Fibroblast of the conjunctiva (primary cell): ENCODE measurements around the gene SIRT2.
"Not testable (repeated sequence)": the region's sequence is repeated elsewhere in the genome, so short reads cannot be mapped to it uniquely, and the experiment has no call there.

Source experiments
- DNase-seq: peaks from one replicate; pipeline ENCODE4 v3.0.0-alpha.2; 2010; ENCODE audit warnings: low read depth

The SIRT2 gene

DNA sequence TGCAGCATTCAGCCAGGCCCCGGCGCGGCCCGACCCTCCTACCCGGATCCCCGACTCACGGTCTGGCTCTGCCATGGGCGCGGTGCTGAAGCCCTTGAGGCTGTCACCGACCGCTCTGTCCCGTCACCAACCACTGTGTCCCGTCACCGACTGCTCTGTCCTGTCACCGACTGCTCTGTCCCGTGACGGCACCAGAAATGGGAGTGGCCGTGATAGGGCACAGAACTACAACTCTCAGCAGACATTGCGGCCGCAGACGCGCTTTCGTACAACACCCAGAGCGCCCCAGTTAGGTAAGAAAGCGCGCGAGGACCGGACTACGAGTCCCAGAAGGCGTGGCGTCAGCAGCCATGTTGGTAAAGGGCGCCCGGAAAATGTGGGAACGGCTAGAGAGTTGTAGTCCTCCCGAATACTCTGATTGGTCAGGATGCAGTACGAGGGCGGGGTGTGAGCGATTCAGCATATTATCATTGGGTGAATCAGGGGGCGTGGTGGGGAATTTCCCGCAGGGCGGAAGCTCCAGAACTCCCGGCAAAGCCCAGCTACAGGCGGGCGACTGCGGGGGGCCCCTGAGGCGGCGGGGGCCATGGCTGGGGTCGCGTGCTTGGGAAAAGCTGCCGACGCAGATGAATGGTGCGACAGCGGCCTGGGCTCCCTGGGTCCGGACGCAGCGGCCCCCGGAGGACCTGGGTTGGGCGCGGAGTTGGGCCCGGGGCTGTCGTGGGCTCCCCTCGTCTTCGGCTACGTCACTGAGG, at the start of gene SIRT2, which contains the start of gene NFKBIB:
SIRT2 (minus strand) TSS at position 172 of the 755 bp plus-strand sequence; CDS start at position 75, 97 bp downstream.
NFKBIB (plus strand) TSS at position 523 of the 755 bp plus-strand sequence; CDS start at position 587, 64 bp downstream.
- DNase-seq, result peak; percentile 99

DNA sequence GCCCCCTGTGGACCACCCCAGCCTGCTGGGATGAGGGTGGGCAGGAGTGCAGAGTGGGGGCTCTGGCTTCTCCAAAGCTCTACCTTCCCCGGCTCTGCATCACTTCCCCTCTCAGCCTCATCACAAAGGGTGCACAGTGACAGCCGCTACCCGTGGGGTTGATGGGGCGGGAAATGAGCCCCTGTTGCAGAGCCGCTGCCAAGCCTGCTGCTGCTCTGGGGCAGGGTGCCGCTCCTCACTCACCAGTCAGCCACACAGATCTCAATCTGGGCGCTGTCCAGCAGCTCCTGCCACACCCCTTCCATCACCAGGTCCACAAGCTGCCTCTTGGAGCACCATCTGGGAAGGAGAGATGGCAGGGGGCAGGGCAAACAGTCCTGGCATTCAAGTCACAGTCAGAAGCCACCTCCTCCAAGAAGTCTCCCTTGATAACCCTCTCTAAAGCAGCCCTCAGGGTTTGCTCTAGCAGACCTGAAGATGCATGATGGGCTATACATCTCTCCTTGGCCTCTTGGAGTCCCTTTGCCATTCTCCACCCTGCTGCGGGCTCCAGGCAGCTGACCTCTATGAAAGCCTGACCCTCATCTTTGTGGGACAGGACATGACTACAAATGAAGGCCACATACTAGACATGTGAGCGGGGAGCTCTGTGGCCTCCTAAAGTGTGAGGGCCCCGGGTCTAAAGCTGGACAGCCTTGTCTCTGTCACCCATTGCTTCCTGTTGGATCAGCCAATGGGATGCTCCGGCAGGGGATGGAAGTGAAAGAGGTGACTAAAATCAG, 47.0 kb upstream of the SIRT2 start:
- no peak for DNase-seq

DNA sequence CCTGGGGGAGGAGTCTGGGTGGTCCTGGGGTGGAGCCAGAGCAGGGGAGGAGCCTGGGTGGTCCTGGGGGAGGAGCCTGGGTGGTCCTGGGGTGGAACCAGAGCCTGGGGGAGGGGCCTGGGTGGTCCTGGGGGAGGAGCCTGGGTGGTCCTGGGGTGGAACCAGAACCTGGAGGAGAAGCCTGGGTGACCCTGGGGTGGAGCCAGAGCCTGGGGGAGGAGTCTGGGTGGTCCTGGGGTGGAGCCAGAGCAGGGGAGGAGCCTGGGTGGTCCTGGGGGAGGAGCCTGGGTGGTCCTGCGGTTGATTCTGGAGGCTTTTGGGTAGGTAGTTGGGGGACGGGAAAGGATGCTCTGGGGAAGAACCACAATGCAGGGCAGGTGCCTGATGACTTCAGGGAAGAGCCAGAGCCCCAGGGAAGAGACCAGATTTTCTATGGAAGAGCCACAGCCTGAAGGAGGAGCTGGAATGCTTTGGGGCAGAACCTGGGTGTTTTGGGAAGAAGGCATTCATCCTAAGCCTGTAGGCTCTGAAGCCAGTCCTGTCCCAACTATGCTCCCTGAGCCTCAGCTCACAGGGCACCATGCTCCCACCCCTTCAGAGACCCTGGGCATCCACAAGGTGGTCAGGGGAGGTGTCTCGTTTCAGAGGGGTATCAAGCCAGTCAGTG, 46.3 kb upstream of the SIRT2 start:
- no peak for DNase-seq

DNA sequence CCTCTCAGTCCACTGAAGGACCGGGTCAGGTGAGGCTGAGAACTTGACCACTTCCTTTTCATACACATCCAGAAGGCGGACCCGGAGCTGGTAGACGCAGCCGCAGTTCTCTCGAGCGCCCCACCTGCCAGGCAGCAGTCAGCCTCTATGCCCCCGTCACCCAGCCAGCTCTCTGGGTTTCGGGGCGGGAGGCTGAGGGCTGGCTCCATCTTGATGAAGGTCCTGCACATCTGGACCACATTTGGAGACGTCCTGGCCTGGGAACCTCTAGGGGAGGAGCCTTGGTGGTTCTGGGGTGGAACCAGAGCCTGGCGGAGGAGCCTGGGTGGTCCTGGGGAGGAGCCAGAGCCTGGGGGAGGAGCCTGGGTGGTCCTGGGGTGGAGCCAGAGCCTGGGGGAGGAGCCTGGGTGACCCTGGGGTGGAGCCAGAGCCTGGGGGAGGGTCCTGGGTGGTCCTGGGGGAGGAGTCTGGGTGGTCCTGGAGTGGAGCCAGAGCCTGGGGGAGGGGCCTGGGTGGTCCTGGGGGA, 45.6 kb upstream of the SIRT2 start:
- DNase-seq, result no peak

DNA sequence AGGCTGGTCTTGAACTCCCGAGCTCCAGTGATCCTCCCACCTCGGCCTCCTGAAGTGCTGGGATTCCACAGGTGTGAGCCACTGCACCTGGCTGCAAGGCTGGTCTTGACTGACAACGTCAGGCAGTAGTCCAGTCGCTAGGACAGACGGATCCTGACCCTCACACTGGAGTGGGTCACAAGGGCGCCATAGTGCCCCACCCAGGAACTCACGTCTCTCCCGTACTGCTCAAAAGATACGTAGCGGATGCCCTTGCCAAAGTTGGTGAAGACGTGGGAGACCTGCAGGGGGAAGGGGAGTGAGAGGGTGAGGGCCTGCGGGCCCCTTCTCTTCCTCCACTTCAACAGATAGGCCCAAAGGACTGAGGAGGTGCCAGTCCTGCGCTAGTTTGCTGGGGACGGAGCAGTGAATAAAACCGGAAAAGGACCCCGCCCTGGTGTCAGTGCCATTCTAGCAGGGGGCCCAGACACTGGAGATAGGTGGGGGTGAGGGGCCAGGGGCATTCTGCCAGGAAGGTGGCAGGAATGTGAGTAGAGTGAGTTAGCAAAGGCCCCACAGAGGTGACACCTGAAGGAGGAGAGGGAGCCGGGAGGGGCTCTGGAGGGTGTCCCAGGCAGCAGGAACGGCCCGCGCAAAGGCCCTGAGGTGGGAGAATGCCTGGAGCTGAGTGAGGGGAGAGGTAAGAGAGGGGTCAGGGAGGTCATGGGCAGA, 43.2 kb upstream of the SIRT2 start:
- DNase-seq, result no peak

DNA sequence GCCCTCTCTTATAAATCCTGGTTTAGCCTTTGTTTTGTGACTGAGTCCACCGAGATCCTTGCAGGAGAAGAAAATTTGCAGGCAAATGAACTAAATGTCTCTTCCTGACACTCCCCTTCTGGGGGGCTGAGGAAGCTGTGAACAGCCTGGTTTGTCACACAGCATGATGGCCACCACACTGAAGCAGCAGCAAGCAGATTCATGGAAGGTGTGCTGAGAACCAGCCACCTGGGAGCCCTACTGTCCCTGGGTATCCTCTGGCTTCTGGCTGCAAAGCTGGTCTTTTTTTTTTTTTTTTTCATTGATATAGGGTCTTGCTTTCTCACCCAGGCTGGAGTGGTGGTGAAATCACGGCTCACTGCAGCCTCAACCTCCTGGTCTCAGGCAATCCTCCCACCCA, 42.6 kb upstream of the SIRT2 start:
- DNase-seq, result no peak

DNA sequence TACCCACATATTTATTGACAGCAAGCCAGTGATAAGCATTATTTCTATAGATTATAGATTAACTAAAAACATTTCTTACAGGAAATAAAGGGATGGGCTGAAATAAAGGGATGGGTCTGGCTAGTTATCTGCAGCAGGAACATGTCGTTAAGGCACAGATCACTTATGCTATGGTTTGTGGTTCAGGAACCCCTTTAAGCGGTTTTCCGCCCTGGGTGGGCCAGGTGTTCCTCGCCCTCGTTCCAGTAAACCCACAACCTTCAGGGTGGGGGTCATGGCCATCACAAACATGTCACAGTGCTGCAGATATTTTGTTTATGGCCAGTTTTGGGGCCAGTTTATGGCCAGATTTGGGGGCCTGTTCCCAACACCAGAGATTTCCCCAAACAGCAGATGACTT, 42.0 kb upstream of the SIRT2 start:
- not testable (repeated sequence) for DNase-seq

DNA sequence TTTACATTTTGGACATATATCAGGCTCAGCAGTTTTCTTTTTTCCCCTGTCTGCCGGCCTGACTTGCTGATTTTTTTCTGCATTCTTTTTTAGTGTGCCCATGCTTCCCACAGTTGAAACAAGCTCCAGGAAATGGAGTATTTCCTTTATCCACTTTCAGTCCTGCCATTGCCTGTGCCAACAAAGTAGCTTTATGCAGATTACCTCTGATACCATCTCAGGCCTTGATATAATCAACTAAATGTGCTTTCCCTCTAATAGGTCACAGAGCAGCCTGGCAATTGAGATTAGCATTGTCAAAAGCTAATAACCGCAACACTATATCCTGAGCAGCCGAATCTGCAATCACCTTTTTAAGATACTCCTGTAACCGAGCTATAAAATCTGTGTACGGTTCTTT, 40.5 kb upstream of the SIRT2 start:
- no peak for DNase-seq

DNA sequence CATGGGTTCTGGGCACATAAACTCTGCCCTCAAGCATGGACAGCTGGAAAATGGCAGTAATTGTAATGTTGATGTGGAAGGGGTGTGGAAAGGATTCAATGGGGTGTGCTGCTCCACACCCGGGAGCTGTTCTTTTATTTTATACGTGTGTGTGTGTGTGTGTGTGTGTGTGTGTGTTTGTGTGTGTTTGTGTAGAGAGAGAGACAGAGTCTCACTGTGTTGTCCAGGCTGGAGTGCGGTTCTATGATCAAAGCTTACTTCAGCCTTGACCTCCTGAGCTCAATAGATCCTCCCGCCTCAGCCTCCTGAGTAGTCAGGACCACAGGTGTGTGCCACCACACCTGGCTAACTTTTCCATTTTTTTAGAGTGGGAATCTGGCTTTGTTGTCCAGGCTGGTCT, 34.1 kb upstream of the SIRT2 start:
- DNase-seq, result no peak

DNA sequence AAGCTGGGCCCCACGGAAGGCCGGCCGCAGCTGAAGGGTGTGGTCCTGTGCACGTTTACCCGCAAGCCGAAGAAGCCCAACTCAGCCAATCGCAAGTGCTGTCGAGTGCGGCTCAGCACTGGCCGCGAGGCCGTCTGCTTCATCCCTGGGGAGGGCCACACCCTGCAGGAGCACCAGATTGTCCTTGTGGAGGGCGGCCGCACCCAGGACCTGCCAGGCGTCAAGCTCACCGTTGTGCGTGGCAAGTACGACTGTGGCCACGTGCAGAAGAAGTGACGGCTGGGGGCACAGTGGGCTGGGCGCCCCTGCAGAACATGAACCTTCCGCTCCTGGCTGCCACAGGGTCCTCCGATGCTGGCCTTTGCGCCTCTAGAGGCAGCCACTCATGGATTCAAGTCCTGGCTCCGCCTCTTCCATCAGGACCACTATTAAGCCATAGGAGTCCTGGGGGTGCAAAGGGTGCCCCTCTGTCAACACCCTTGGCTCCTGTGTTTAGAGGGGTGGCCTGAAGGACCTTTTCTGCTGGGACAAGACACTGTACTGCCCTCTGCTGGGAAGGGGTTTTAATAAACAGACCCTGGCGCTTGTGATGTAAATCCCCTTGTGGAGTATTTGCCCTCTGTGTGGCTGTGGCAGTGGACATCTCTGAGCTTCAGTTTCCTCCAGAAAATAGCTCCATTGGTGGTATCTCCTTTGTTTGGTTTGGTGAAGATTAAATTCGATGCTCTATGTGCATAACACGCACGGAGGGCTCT, 33.2 kb upstream of the SIRT2 start:
- DNase-seq, result peak; percentile 34

DNA sequence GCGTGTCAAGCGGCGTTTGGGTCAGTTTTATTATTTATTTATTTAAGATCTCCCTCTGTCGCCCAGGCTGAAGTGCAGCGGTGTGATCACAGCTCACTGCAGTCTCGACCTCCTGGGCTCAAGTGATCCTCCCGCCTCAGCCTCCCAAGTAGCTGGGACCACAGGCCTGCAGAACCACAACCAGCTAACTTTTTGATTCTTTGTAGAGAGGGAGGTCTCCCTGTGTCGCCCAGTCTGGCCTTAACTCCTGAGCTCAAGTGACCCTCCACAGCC, 32.0 kb upstream of the SIRT2 start:
- no peak for DNase-seq

DNA sequence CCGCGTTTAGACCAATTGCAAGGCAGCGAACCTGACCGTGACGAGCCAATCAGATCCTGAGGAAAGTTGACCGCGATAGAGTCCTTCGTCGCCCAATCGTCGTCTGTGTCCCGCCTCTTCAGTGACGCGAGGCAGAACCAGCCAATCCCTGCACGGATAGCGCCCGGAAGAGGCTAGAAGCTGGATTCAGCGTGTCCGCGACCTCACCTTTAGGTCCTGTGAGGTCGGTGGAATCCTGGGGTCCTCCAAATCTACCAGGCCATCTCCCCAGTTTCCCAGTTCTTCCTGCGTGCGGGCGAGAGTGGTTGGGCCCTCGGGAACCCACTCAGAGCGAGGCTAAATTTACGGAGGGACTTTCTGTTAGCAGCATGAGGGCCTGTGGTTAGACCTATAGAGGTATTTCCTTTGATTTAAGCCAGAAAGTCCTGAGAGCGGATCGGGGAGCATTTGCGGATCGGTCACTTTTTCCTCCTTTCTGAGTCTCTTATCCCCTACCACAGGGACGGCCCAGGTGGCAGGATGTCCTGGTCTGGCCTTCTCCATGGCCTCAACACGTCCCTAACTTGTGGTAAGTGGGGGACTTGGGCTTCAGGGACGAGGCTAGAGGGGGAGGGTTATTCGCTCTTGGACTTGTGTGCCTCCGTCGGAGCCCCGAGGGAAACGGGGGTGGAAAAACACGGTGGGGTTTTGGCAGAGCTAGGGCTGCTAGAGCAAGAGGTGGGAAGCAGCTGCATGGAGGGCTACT, 31.5 kb upstream of the SIRT2 start, which contains the start of gene MRPS12:
MRPS12 (plus strand) TSS at position 169 of the 745 bp plus-strand sequence; CDS start at position 520, 351 bp downstream.
- peak; percentile 99 for DNase-seq

DNA sequence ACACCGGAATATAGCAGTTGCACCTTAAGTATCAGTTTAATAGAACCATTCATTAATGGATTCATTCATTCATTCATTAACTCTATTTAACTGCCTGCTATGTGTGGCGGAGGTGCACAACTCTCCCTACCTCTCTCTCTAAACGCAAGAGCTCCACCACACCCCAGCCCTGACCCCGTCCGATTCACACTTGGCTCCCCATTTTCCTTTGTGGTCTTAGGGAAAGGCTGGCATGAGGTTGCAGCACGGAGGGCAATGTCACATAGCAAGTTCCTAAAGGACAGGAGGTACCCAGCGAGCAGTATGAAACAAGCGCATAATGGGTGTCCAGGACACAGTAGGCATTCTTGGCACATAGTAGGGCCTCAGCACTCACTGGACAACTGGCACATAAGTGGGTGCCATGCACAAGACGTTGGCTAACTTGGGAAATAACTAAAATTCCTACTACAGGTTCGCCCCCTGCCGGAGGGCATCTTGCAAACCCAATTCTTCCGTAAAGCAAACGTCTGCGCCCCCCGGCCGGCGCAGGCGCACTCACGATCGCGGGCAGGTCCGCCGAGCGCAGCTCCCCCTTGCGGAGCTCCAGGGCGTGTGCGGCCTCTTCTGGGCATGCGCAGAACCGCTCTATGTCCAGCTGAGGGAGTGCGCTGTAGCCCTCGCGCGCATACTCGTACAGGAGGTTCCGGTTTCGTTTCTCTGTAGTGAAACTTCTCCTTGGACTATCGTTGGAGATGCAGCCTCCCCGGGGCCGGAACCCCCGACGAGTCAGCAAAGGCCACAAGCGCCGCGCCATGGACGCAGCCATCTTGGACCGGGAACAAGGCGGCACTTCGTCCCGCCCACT, 30.7 kb upstream of the SIRT2 start, which contains the start of gene SARS2:
SARS2 (minus strand) TSS at position 835 of the 847 bp plus-strand sequence; CDS start at position 808, 27 bp downstream.
- peak; percentile 94 for DNase-seq

DNA sequence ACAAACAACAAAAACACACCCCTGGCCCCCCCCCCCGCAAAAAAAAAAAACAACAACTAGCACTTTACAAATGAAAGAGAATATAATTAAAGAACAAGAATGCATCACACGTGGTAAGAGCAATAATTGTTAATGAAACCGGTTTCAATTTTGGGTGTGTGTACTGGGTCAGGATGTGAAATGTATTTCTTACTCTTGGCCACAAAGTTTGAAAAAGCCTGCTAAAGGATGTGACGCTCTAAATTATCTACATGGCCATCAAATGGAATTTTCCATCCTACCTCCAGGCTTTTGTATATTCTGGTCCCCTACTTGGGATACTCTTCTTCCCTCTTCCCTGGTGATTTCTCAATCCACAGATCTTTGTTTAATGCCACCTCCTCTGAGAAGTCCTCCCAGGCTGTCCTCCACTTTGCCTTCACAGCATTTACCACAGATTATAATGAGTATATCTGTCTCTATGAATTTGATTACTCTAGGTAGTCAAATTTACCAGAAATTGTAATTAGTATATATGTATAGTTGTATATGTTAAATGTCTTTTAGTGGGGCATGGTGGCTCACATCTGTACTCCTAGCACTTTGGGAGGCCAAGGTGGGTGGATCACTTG, 29.1 kb upstream of the SIRT2 start:
- DNase-seq, result no peak

DNA sequence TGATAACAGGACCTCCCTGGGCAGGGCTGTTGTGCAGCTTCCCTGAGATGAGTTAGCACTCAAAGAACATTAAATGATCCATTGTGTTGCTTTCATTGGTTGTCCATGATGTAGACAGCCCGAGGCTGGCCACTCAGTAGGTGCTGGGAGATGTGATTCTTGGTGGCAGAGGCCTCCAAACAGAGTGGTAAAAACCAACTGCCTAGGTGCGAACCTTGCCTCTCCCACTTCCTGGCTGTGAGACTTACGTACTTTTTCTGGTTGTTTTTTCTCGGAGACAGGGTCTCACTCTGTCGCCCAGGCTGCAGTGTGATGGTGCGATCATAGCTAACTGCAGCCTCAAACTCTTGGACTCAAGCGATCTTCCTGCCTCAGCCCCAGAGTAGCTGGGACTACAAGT, 25.0 kb upstream of the SIRT2 start:
- DNase-seq, result no peak

DNA sequence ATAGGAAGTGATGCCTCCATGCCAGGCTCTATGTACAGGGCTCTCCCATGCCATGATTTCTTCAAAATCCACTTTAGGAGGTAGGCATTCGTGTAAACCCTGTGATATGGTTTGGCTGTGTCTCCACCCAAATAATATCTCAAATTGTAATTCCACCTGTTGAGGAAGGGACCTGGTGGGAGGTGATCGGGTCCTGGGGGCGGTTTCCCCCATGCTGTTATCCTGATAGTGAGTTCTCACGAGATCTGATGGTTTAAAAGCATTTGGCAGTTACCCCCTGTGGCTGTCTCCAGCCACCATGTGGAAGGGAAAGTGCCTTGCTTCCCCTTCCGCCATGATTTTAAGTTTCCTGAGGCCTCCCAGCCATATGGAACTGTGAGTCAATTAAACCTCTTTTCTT, 23.1 kb upstream of the SIRT2 start:
- DNase-seq, result no peak

DNA sequence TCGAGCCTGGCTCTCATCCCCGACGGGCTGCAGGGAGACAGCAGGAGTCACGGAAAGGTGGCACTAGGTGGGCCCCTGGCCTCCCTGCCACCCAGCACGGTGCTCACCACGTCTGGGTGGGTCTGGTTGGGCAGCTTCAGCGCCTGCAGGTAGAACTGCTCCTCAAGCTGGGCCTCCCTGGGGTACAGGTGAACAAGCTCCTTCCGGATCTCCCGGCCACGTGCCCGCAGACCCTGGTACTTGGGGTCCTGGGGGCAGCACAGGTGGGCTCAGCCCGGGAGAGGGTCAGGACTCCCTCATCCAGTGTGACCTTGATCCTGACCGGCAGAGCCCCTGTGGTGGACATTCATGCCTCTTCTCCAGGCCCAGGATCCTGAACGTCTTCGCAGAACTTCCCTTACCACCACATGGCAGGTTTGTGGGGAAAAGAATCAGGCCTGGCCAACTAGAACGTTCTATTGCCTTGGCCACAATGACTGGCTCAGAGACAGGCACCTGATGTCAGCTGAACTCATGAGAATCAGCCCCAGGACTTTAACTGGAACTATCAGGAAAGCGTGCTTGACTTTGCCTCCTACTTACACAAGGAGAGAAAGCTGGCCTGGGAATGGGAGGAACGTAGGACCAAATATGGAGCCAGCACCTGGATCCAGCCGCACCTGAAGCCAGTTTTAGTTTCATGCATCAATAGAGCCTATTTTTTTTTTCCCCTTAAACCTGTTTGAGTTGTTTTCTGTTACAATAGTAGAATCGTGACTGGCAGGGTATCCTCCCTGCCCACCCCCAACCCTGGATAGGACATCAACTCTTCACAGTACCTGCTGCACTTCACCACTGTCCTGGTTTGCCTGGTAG, 22.2 kb upstream of the SIRT2 start:
- DNase-seq, result no peak
